Activated CD8-positive, alpha-beta T cell treated with anti-CD3 and anti-CD28 coated beads for 36 hours (primary cell): Measurements from ENCODE around the gene PDGFC. TPM values are rescaled to one million over a fixed set of nuclear protein-coding genes. Genes with fewer than 3 reads are reported as not detected.

Experiments used
- ATAC-seq: fragments of 200-7000 bp; cut with Tn5 transposase; one replicate; pipeline ENCODE4 v1.10.0; 2021; ENCODE audit warnings: mild to moderate bottlenecking, moderate library complexity
- CTCF ChIA-PET: fragments of 350-600 bp; sonication (Branson Sonifier 250); formaldehyde crosslinking; loops from one replicate; lab custom pipeline; 2021; ENCODE audit warnings: antibody characterized with exemption; lab: Charles Lee
- POLR2A ChIA-PET: fragments of 350-600 bp; sonication (Branson Sonifier 250); formaldehyde crosslinking; loops from one replicate; lab custom pipeline; 2021; ENCODE audit warnings: antibody characterized with exemption; lab: Charles Lee
- DNase-seq: peaks from one replicate; pipeline ENCODE4 v3.0.0-alpha.2; 2020
- H3K27ac Mint-ChIP-seq: one replicate; pipeline ENCODE4 v1.8.0; 2021; ENCODE audit warnings: mild to moderate bottlenecking, mixed read lengths
- H3K27me3 Mint-ChIP-seq: one replicate; pipeline ENCODE4 v1.8.0; 2021; ENCODE audit warnings: mixed read lengths
- H3K36me3 Mint-ChIP-seq: one replicate; pipeline ENCODE4 v1.8.0; 2021; ENCODE audit warnings: low read depth, mixed read lengths
- H3K4me1 Mint-ChIP-seq: one replicate; pipeline ENCODE4 v1.8.0; 2021; ENCODE audit warnings: low read depth, mixed read lengths
- H3K4me3 Mint-ChIP-seq: one replicate; pipeline ENCODE4 v1.8.0; 2021; ENCODE audit warnings: mild to moderate bottlenecking, moderate library complexity, mixed read lengths
- H3K9me3 Mint-ChIP-seq: one replicate; pipeline ENCODE4 v1.8.0; 2021; ENCODE audit warnings: mixed read lengths
- intact Hi-C: fragments of 100-400 bp; cut with micrococcal nuclease; formaldehyde crosslinking; loops from one replicate; pipeline ENCODE4 v1.10.0; 2022
- total RNA-seq, 2 experiments: library from RNA; stranded (reverse); gene quantifications; one replicate each; pipeline ENCODE4 v1.2.3, GENCODE V29; 2021
- TF ChIP-seq, protein P1 (sequence below): fragments of 200-600 bp; IDR thresholded peaks from one replicate; pipeline ENCODE4 v1.8.0; 2022; ENCODE audit warnings: antibody characterized with exemption, mild to moderate bottlenecking

Gene PDGFC
- total RNA-seq, 2 experiments from 2014 or later: not detected

DNA sequence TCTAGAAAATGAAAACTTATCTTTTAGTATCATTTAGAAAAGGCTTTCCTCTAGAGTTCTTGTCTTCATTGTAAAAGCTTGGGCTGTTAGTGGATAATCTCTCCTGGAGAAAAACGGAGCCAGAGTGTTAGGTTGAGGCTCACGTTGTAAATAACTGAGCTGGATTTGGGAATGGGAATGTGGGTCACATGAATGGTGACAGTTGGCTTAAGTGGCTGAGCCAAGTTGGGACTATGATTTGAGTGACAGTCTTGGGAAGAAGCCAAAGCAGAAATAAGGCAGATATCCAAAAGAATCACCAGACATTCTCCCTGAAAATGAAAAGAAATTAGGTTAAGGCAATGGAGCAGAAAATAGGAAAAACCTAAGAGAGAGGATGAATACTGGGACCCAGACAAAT lies 33.6 kb upstream of the PDGFC start:
- DNase-seq (no peak), ATAC-seq (no peak)
- Mint-ChIP-seq H3K36me3 (no peaks in the 10 kb centered on the region), H3K27ac (no peak overlapping the region), H3K27me3 (no peaks in the 10 kb centered on the region), H3K9me3 (no peaks in the 10 kb centered on the region), H3K4me3 (no peak overlapping the region), H3K4me1 (no peaks in the 10 kb centered on the region)
- ChIA-PET POLR2A (no interaction called here), CTCF (no interaction called here)
- TF ChIP-seq, protein P1, sequence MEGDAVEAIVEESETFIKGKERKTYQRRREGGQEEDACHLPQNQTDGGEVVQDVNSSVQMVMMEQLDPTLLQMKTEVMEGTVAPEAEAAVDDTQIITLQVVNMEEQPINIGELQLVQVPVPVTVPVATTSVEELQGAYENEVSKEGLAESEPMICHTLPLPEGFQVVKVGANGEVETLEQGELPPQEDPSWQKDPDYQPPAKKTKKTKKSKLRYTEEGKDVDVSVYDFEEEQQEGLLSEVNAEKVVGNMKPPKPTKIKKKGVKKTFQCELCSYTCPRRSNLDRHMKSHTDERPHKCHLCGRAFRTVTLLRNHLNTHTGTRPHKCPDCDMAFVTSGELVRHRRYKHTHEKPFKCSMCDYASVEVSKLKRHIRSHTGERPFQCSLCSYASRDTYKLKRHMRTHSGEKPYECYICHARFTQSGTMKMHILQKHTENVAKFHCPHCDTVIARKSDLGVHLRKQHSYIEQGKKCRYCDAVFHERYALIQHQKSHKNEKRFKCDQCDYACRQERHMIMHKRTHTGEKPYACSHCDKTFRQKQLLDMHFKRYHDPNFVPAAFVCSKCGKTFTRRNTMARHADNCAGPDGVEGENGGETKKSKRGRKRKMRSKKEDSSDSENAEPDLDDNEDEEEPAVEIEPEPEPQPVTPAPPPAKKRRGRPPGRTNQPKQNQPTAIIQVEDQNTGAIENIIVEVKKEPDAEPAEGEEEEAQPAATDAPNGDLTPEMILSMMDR: no peak
- intact Hi-C loops: no loop called here

DNA sequence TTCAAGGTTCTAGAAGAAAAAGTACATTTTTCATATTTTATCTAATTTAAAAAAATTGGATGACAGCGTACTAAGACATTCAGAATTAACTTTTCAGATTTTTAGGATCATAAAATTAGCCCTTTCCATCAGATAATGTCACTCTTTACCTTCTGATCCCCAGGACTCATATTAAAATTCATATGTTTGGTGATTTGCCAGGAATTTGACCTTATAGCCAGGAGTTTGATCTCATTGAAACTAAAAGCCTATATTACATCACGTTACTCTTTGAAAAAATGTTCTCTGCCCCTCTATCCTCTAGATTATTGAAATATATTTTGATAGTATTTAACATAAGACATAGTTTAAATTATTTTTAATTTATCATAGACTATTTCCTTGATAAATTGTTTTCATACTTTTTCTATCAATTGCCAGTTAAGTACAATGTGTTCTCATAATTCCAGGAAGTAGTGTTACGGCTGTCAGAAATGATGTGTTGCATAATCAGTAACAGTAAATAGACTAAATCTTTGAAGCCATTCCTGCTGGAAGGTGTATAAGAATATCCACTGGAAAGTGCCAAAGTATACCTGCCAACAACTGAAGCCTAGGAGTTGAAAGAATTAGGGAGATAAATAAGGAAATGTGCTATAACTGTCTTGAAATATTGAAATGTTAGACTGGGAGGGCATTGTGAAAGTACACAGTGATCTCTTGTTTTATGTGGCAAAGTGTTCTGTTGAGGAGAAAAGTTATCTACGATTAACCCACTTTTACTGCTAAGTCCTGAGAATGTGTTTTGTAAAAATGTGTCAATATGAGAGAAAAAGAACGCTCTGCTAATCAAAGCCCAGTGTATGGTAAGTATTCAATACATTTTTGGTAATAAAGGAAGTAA lies 32.9 kb upstream of the PDGFC start:
- no peak for DNase-seq
- TF ChIP-seq, protein P1: no peak
- H3K4me1 Mint-ChIP-seq: no peaks in the 10 kb centered on the region
- intact Hi-C loops: no loop called here
- no peaks in the 10 kb centered on the region for H3K36me3 Mint-ChIP-seq
- no peak overlapping the region for H3K4me3 Mint-ChIP-seq
- ATAC-seq: no peak
- H3K9me3 Mint-ChIP-seq: no peaks in the 10 kb centered on the region
- ChIA-PET CTCF (interaction anchor here (1.3 kb wide), 1 partner anchor 36 kb away, joined by 4 read pairs; no protein-coding TSS in a partner anchor), POLR2A (no interaction called here)
- no peak overlapping the region for H3K27ac Mint-ChIP-seq
- no peaks in the 10 kb centered on the region for H3K27me3 Mint-ChIP-seq

DNA sequence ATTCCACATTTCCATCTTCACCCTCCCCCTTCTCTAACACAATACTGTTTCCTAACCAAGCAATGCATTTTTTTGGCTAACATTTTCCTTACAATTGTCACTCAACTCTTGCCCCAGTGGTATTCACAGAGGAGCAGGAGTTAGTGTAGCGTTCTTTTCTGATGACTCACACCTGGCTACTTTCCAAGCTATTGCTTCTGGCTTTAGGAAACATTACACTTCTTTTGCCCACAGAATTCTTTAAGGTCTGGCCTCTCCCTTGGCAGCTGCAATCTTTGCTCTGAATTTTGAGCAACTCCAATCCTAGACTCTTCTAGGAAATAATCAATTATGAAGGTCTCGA lies 27.5 kb upstream of the PDGFC start:
- TF ChIP-seq, protein P1: no peak
- Mint-ChIP-seq H3K27ac (no peak overlapping the region), H3K4me3 (no peak overlapping the region), H3K36me3 (no peaks in the 10 kb centered on the region), H3K4me1 (no peaks in the 10 kb centered on the region), H3K9me3 (peaks cover 5% of the 10 kb centered on the region), H3K27me3 (no peaks in the 10 kb centered on the region)
- DNase-seq: no peak
- intact Hi-C loops: no loop called here
- POLR2A ChIA-PET: no interaction called here
- CTCF ChIA-PET: no interaction called here
- ATAC-seq: no peak

DNA sequence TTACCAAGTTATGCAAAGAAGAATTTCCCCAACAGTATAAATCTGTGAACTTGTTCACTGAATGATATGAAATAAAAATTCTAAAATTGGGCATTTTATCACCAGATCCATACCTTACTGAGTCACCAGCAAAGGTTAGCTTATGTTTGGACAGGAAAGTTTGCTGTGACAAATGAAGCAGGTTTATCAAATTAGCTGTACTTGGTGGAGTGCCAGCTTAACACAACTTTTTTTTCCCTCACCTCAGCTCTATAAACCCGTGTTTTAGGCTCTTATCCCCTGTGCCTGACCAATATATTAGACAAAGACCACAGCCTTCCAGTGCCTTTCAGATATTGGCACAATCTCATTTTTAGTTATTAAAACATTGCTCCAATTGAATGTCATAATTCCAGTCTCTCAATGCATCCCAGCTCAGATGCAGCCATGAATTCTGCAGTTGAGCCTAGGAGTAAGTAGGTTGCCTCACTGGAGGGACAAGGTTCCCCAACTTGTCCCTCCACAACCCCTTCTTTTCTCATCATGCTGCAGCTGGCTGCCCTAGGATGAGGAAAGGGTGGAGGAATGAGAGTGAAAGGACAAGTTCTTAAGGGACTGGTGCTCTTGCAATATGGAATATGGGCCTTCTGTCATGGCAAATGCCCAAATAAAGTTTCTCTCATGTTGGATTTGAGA lies 27.0 kb upstream of the PDGFC start:
- DNase-seq: no peak
- Mint-ChIP-seq H3K27ac (no peak overlapping the region), H3K27me3 (no peaks in the 10 kb centered on the region), H3K4me1 (no peaks in the 10 kb centered on the region), H3K4me3 (no peak overlapping the region), H3K36me3 (no peaks in the 10 kb centered on the region), H3K9me3 (peaks cover 5% of the 10 kb centered on the region)
- TF ChIP-seq, protein P1: no peak
- CTCF ChIA-PET: no interaction called here
- POLR2A ChIA-PET: no interaction called here
- ATAC-seq: no peak
- intact Hi-C loops: no loop called here

DNA sequence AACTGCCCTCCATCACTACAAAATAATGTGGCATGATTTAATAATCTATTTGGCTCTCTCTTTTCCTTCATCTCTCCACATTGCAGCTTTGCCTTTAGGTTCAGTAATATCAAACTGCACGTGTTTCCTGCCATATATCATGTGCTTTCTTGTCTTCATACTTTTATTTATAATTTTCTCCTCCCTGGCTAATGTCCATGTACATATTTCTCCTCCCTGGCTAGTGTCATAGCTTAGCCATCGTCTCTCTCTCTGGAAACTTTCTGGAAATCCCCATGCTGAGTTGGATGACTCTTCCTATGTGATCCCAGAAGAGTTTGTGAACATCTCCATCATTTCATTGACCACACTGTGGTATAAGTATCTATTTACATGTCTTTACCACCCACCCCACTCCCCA lies 21.3 kb upstream of the PDGFC start:
- Mint-ChIP-seq H3K4me1 (no peaks in the 10 kb centered on the region), H3K27ac (no peak overlapping the region), H3K36me3 (no peaks in the 10 kb centered on the region), H3K9me3 (peaks cover 15% of the 10 kb centered on the region), H3K4me3 (no peak overlapping the region), H3K27me3 (no peaks in the 10 kb centered on the region)
- ChIA-PET POLR2A (no interaction called here), CTCF (no interaction called here)
- DNase-seq: no peak
- TF ChIP-seq, protein P1: no peak
- no peak for ATAC-seq
- intact Hi-C loops: no loop called here
